ENCODE data around the gene CHTF18.
A peak's percentile ranks its signal among the peaks of the same experiment; 100 is the strongest.
"Not testable (repeated sequence)": the region's sequence is repeated elsewhere in the genome, so short reads cannot be mapped to it uniquely, and the experiment has no call there.

CHTF18 gene

GRCh38 chr16:788399-789126 is at the start of gene CHTF18:
CHTF18 (plus strand) TSS chr16:788620; CDS start chr16:788685, 65 bp downstream.
- H3K4me3 ChIP-seq (ENCODE audit: low read length): peak within 1 kb of the TSS; percentile 90
- peak; percentile 95 for DNase-seq (ENCODE audit: low read depth)
- no peak for TF ChIP-seq CTCF (IDR thresholded peaks at IDR 0.05; ENCODE audit: insufficient read depth, low read depth, low read length, missing control alignments)

GRCh38 chr16:739560-740458 is 48.6 kb upstream of the CHTF18 start:
- peak overlapping the region; percentile 76 for H3K4me3 ChIP-seq (ENCODE audit: low read length)
- DNase-seq (ENCODE audit: low read depth): no peak
- TF ChIP-seq CTCF (IDR thresholded peaks at IDR 0.05; ENCODE audit: insufficient read depth, low read depth, low read length, missing control alignments): no peak

- H3K4me3 ChIP-seq (ENCODE audit: low read length): peak overlapping the region; percentile 76
- TF ChIP-seq CTCF (IDR thresholded peaks at IDR 0.05; ENCODE audit: insufficient read depth, low read depth, low read length, missing control alignments): no peak
- DNase-seq (ENCODE audit: low read depth): no peak
Measured at GRCh38 chr16:740459-740763, 48.0 kb upstream of the CHTF18 start.

GRCh38 chr16:740764-741505 is 47.5 kb upstream of the CHTF18 start, which contains the start of gene CIAO3:
CIAO3 (minus strand) TSS chr16:740997; CDS start chr16:740985, 12 bp downstream.
- peak; percentile 46 for TF ChIP-seq CTCF (IDR thresholded peaks at IDR 0.05; ENCODE audit: insufficient read depth, low read depth, low read length, missing control alignments)

GRCh38 chr16:741986-742629 is 46.3 kb upstream of the CHTF18 start:
- DNase-seq (ENCODE audit: low read depth): no peak
- TF ChIP-seq CTCF (IDR thresholded peaks at IDR 0.05; ENCODE audit: insufficient read depth, low read depth, low read length, missing control alignments): no peak
- no peak overlapping the region for H3K4me3 ChIP-seq (ENCODE audit: low read length)

More at GRCh38 chr16:740764-741505, 47.5 kb upstream of the CHTF18 start, which contains the start of gene CIAO3:
- peak within 1 kb of the TSS; percentile 76 for H3K4me3 ChIP-seq (ENCODE audit: low read length)
- peak; percentile 94 for DNase-seq (ENCODE audit: low read depth)

GRCh38 chr16:742894-743293 is 45.5 kb upstream of the CHTF18 start:
- H3K4me3 ChIP-seq (ENCODE audit: low read length); DNase-seq (ENCODE audit: low read depth): not testable (repeated sequence)
